GM18909 (cell line): Measurements from ENCODE around the gene TKTL1.
A peak's percentile ranks its signal among the peaks of the same experiment; 100 is the strongest.

Source experiments
- ATAC-seq: cut with Tn5 transposase; IDR thresholded peaks from one replicate; pipeline ENCODE4 v1.9.1; 2021; ENCODE audit warnings: mild to moderate bottlenecking; ENCODE audit not compliant: unreplicated experiment, poor library complexity

The TKTL1 gene

DNA sequence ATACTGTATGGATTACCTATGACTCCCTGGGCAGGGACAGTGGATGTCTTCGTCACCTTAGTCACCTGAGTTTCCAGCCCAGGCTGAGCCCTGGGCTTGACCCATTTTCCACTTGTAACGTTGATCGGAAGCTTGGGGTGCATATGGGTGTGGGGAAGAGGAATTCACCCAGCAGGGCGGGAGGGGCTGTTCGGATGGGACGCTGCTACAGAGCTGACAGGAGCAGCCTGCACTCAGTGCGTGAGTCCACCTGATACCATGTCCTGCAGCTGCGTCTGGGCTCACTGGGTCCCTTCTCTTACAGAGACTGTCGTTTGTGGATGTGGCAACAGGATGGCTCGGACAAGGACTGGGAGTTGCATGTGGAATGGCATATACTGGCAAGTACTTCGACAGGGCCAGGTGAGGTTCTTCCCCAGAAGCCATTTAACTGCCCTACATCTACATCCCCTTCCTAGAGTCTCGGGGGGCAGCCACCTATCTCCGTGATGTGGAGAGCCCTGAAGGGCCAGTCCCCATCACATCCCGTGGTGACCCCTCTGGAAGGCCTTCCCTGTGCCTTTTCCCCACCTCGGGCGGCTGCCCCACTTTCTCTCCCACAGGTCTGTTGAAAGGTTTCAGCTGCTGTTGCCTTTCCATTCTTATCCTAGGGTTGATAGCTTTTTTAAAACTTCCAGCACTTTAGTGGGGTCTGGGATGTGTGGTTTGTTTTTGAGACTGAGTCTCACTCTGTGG is 13.6 kb downstream of the TKTL1 start:
- ATAC-seq, result no peak

- no peak for ATAC-seq
These were observed 15.3 kb downstream of the TKTL1 start for GRCh38 chrX:154310616-154311536.

- ATAC-seq, result no peak
These were observed 16.5 kb downstream of the TKTL1 start for GRCh38 chrX:154312116-154312515.

GRCh38 chrX:154313147-154313546 is 17.6 kb downstream of the TKTL1 start:
- ATAC-seq, result no peak

GRCh38 chrX:154315416-154315815 is 19.8 kb downstream of the TKTL1 start:
- ATAC-seq, result no peak

GRCh38 chrX:154317391-154317995 is 21.9 kb downstream of the TKTL1 start:
- ATAC-seq, result no peak

DNA sequence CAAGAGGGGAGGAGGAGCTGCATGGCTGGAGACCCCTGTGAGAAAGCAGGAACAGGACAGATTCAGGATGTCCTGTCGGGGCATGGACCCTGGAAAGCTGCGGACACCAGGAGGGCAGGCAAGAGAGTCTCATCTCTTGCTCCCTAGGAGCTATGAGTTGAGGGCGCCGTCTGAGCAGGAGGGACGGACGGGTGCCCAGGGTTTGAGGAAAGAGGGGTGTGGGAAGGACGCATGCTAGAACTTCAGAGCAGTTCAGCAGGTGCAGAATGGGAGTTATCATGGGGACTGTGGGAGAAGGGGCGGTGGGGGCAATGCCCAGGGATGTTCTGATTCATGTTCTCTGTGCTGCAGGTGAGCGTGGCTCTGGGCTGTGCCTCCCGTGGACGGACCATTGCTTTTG is 24.8 kb downstream of the TKTL1 start:
- ATAC-seq, result no peak

GRCh38 chrX:154321152-154321551 is 25.6 kb downstream of the TKTL1 start:
- ATAC-seq, result no peak

DNA sequence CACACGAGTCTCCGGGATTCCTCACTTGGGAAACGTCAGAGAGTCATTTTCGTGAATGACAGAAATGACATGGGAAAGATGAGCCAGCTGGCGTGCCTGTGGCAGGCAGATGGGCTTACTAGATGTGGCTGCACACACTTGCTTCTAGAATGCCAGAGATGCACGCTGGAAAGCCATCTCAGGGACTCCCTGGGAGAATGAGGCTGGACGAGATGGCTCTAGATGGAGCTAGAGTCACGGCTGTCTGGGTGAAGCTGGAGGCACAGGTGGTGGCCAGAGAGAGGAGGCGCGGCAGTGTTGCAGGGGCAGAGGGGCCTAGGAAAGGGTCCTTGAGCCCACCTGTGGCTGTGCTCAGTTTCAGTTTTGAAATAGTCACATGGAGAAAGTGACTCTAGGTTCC is 26.0 kb downstream of the TKTL1 start:
- ATAC-seq, result no peak

DNA sequence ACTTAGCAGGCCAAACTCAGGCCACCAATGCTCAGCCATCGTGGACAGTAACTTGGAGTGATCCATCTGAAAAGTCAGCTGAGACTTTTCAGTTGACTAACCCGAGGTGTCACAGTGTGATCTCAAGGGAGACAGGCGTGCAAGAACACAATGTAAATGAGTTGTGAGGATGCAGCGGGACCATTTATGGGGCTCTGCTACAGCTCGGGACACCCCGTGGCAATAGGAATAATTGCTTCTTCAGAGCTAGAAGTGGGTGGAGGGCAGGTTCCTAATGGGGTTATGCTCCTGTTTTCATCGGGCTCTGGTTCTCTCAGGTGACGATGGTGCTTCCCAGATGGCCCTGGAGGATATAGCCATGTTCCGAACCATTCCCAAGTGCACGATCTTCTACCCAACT is 27.3 kb downstream of the TKTL1 start:
- no peak for ATAC-seq

DNA sequence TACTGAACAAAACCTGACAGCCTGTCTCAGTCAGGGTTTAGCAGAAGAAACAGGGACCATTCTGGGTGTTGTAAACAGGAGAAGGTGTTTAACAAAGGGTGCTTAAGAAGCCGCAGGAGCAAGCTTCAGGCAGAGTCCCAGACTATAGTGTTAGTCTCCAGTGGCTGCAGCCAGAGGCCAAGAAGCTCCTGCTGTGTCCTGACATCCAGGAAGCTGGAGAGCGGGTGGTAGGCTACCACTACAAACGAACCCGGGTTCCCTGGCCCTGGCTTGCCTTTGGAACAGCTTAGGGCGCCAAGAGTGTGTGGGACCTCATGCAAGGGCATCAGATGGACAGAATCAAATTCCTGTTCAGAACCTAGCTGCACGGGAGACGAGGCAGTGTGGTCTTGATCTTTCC is 27.9 kb downstream of the TKTL1 start:
- ATAC-seq, result no peak

- ATAC-seq, result no peak
These were observed 29.9 kb downstream of the TKTL1 start for GRCh38 chrX:154325541-154325940.

DNA sequence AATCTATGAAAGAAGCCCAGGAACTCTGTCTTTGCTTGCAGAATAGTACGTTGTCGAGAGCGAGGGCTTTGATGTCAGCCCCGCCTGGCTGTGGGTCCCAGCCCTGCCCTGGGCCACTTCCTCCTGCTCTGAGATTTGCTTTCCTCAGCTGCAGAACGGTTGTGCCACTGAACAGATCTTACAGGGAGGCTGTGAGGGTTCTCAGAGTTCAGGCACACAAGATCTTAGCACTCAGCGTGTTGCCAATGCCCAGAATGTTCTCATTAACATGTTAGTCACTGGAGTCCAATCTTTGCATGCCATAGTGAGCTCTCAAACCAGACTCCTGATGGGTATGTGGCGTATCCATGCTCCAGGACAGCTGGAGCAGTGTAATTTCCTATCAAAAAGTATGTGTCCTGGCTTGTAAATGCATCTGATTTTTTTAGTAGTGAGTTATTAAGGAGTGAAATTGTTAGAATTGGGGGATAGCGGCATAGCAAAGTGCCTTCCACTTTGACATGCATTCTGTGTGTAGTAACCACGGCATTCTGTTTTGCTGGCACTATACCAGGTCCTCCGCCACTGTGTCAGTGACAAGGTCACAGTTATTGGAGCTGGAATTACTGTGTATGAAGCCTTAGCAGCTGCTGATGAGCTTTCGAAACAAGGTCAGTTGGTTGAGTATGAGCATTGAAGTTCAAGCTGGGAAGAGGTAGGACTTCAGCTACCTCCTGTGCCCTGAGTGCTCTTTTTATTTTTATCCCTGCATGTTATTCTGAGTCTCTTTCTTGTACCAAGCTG is 31.6 kb downstream of the TKTL1 start:
- no peak for ATAC-seq

- ATAC-seq, result no peak
These were observed 33.1 kb downstream of the TKTL1 start for GRCh38 chrX:154328646-154329045.

GRCh38 chrX:154329294-154329693 is 33.7 kb downstream of the TKTL1 start:
- ATAC-seq, result no peak

- no peak for ATAC-seq
These were observed 37.0 kb downstream of the TKTL1 start for GRCh38 chrX:154332561-154332960.

GRCh38 chrX:154333116-154333515 is 37.5 kb downstream of the TKTL1 start:
- no peak for ATAC-seq

DNA sequence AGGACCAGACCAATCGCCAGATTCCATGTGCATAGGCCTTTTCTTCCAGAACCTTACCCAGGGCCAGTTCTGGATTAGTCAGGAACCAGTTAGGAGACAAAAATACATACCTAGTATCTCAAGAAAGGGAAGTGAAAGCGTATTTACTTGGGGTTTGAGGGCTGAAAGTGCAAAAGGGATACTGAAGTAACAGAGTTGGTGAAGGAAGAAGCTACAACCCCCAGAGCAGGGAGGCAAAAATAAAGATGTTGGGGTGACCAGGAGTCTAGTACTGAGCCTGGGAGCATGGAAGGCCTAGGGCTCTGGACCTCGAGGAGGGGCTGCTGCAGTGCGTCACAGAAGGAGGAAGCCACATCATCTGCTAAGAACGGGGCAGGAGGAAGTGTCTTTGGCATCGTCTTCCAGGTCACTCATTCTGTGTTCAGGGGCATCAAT is 38.3 kb downstream of the TKTL1 start:
- ATAC-seq, result peak; percentile 68

- ATAC-seq, result no peak
These were observed 38.9 kb downstream of the TKTL1 start for GRCh38 chrX:154334496-154334895.
